ENCODE results near the gene PIK3CA.

- TF ChIP-seq POLR2A (IDR thresholded peaks at IDR 0.05; ENCODE audit: low read depth, low read length) (no peak), EZH2 (IDR thresholded peaks at IDR 0.05; ENCODE audit: borderline replicate concordance, control insufficient read depth, low read depth, low read length) (no peak), CBX3 (IDR thresholded peaks at IDR 0.05; ENCODE audit: borderline replicate concordance, low read depth) (no peak), ESRRA (IDR thresholded peaks at IDR 0.05; ENCODE audit: low read length) (no peak), BCLAF1 (IDR thresholded peaks at IDR 0.05) (no peak), CREM (IDR thresholded peaks at IDR 0.05; ENCODE audit: low read depth) (no peak), NFYB (IDR thresholded peaks at IDR 0.05; ENCODE audit: insufficient read depth, low read depth, low read length) (no peak), CTCF (IDR thresholded peaks at IDR 0.05 in 2 of 3, conservative IDR thresholded peaks at IDR 0.05 in 1 of 3; ENCODE audit: control insufficient read depth in 2 of 3, extremely low read depth in 1 of 3, insufficient read depth in 1 of 3, low read depth in 3 of 3, low read length in 3 of 3) (no peak), RCOR1 (conservative IDR thresholded peaks at IDR 0.05; ENCODE audit: low read depth, low read length) (no peak), YY1 (IDR thresholded peaks at IDR 0.05; ENCODE audit: low read depth, low read length) (no peak), TARDBP (IDR thresholded peaks at IDR 0.05; ENCODE audit: borderline replicate concordance) (no peak), EP300 (IDR thresholded peaks at IDR 0.05; ENCODE audit: borderline replicate concordance in 1 of 2, control insufficient read depth in 1 of 2, low read depth in 2 of 2, low read length in 2 of 2) (no peak), NR2F1 (conservative IDR thresholded peaks at IDR 0.05) (no peak), NFIC (IDR thresholded peaks at IDR 0.05; ENCODE audit: low read depth, low read length) (no peak)
Measured at GRCh38 chr3:179224584-179224983, 76.4 kb downstream of the PIK3CA start.

Measured in GM12878 (cell line).